GM12878 (cell line): ENCODE measurements around the gene CAP2. TPM values are rescaled to one million over a fixed set of nuclear protein-coding genes. Genes with fewer than 3 reads are reported as not detected.

Source experiments
- CBX5 ChIP-seq: sonication (generic); IDR thresholded peaks from 2 replicates; pipeline ENCODE4 v1.6.1; 2016; ENCODE audit warnings: low read depth, moderate library complexity, mild to moderate bottlenecking, inconsistent platforms
- CHD1 ChIP-seq: IDR thresholded peaks from 2 replicates; pipeline ENCODE4 v1.6.1; 2012; ENCODE audit warnings: low read depth, low read length, improper control_type of control experiment
- CHD4 ChIP-seq: fragments of 200-600 bp; sonication (generic); IDR thresholded peaks from 2 replicates; pipeline ENCODE4 v1.6.1; 2016; ENCODE audit warnings: mild to moderate bottlenecking
- FOXM1 ChIP-seq: IDR thresholded peaks from 2 replicates; pipeline ENCODE4 v1.6.1; 2012; ENCODE audit warnings: low read depth, mild to moderate bottlenecking, inconsistent platforms, low read length, moderate library complexity
- GATAD2B ChIP-seq: fragments of 450-650 bp; conservative IDR thresholded peaks from 2 replicates; pipeline ENCODE4 v1.6.1; 2017; ENCODE audit warnings: low read depth, mild to moderate bottlenecking, moderate library complexity
- JUNB ChIP-seq: IDR thresholded peaks from 2 replicates; pipeline ENCODE4 v1.6.1; 2016; ENCODE audit warnings: antibody characterized with exemption, mild to moderate bottlenecking
- KAT2A ChIP-seq: conservative IDR thresholded peaks from 2 replicates; pipeline ENCODE4 v1.6.1; 2011; ENCODE audit warnings: low read depth, low read length; ENCODE audit not compliant: control insufficient read depth
- MTA2 ChIP-seq: fragments of 450-650 bp; IDR thresholded peaks from 2 replicates; pipeline ENCODE4 v1.6.1; 2016; ENCODE audit warnings: low read depth, mild to moderate bottlenecking, moderate library complexity
- NR2C1 ChIP-seq: fragments of 450-650 bp; IDR thresholded peaks from 2 replicates; pipeline ENCODE4 v1.6.1; 2017; ENCODE audit warnings: antibody characterized with exemption, mild to moderate bottlenecking, moderate library complexity
- POLR2AphosphoS2 ChIP-seq: IDR thresholded peaks from 2 replicates; pipeline ENCODE4 v1.6.1; 2011; ENCODE audit warnings: low read depth, mild to moderate bottlenecking, low read length, improper control_type of control experiment, moderate library complexity
- SPI1 ChIP-seq: IDR thresholded peaks from 2 replicates; pipeline ENCODE4 v1.6.1; 2011; ENCODE audit warnings: low read depth, mild to moderate bottlenecking, low read length, moderate library complexity, borderline replicate concordance; ENCODE audit not compliant: insufficient read depth
- SREBF1 ChIP-seq: IDR thresholded peaks from 2 replicates; pipeline ENCODE4 v1.6.1; 2012; ENCODE audit warnings: mild to moderate bottlenecking, low read length
- TCF7 ChIP-seq: IDR thresholded peaks from 2 replicates; pipeline ENCODE4 v1.6.1; 2014; ENCODE audit warnings: antibody characterized with exemption, borderline replicate concordance
- YBX1 ChIP-seq: fragments of 450-650 bp; IDR thresholded peaks from 2 replicates; pipeline ENCODE4 v1.6.1; 2016; ENCODE audit warnings: antibody characterized with exemption
- ZNF24 ChIP-seq: fragments of 450-650 bp; IDR thresholded peaks from 2 replicates; pipeline ENCODE4 v1.6.1; 2017; ENCODE audit warnings: antibody characterized with exemption, mild to moderate bottlenecking
- polyA plus RNA-seq, 11 experiments: library from polyadenylated mRNA; depleted of rRNA in 4 of 11; unstranded in 6 of 11; stranded (reverse) in 5 of 11; fragments of >200 nt; fragmentation: Nextera tagmentation in 4 of 11; fragmentation: Illumina TruSeq in 1 of 11; extraction: Ambion mirVana in 4 of 11; extraction: Trizol in 1 of 11; gene quantifications; 1 replicate in 1 of 11; 2 replicates in 10 of 11; pipeline versions ENCODE4 v1.2.1 to v1.2.3, GENCODE V29; 2011 to 2016; ENCODE audit warnings: inconsistent platforms in 2 of 11, missing spikeins in 2 of 11, low read depth in 1 of 11
- total RNA-seq, 4 experiments: library from RNA; depleted of rRNA in 3 of 4; stranded (reverse); fragments of >200 nt in 3 of 4; fragmentation: Illumina TruSeq in 1 of 4; extraction: Trizol in 1 of 4; gene quantifications; 2 replicates each; pipeline versions ENCODE4 v1.2.1 to v1.2.3, GENCODE V29; 2013 to 2021
- TF ChIP-seq, protein P1 (sequence below): fragments of 150-350 bp; IDR thresholded peaks from 2 replicates; pipeline ENCODE4 v1.6.1; 2016; ENCODE audit warnings: low read depth, low read length
- TF ChIP-seq, protein P2 (sequence below): IDR thresholded peaks from 2 replicates; pipeline ENCODE4 v1.6.1; 2012; ENCODE audit warnings: low read depth, low read length, improper control_type of control experiment
- TF ChIP-seq, protein P3 (sequence below): fragments of 450-650 bp; conservative IDR thresholded peaks from 2 replicates; pipeline ENCODE4 v1.6.1; 2017; ENCODE audit warnings: mild to moderate bottlenecking, moderate library complexity
- TF ChIP-seq, protein P4 (sequence below): fragments of 450-650 bp; IDR thresholded peaks from 2 replicates; pipeline ENCODE4 v1.6.1; 2017; ENCODE audit warnings: mild to moderate bottlenecking
- TF ChIP-seq, protein P5 (sequence below): IDR thresholded peaks from 2 replicates; pipeline ENCODE4 v1.6.1; 2011; ENCODE audit warnings: mild to moderate bottlenecking, low read depth, low read length, moderate library complexity; ENCODE audit not compliant: insufficient replicate concordance
- TF ChIP-seq, protein P6 (sequence below): fragments of 450-650 bp; IDR thresholded peaks from 2 replicates; pipeline ENCODE4 v1.6.1; 2016; ENCODE audit warnings: mild to moderate bottlenecking

CAP2 gene
- total and polyA plus RNA-seq, 10 of the 15 experiments (the other 5 are each of a cell fraction or from before 2014, with no cell fraction given) = 0.10 to 2.0 (median 0.15) TPM; not detected in 7

DNA sequence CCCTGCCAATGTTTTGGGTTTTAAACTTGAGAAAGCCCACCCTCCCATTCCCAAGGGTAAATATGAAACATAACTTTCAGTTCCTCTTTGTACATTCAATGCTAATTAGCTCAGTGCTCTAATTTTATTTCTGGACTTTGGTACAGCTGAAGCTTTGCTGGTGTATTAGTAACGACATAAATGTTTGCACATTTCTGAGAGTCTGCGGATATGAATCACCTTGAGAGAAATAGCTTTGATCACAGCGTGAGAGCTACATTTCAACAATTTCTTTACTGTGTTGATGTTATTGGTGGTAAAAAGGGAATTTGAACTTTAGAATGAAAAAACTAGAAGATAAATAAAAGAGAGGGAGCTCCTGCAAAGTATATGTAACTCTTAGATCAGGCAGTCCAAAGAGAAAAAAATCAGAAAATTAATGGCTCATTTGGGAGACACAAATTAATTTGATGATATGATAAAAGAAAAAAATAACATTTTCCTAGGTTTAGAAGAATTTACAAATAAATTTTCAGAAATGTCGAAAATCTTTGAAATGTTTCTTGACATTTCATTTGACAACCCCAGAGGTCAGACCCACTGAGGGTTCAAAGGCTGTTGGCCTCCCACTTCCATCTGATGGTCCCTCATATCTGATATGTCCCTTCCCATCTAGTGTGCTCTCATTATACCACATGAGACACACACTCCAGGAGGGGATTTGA, 38.5 kb upstream of the CAP2 start (continued):
- TF ChIP-seq, protein P1, sequence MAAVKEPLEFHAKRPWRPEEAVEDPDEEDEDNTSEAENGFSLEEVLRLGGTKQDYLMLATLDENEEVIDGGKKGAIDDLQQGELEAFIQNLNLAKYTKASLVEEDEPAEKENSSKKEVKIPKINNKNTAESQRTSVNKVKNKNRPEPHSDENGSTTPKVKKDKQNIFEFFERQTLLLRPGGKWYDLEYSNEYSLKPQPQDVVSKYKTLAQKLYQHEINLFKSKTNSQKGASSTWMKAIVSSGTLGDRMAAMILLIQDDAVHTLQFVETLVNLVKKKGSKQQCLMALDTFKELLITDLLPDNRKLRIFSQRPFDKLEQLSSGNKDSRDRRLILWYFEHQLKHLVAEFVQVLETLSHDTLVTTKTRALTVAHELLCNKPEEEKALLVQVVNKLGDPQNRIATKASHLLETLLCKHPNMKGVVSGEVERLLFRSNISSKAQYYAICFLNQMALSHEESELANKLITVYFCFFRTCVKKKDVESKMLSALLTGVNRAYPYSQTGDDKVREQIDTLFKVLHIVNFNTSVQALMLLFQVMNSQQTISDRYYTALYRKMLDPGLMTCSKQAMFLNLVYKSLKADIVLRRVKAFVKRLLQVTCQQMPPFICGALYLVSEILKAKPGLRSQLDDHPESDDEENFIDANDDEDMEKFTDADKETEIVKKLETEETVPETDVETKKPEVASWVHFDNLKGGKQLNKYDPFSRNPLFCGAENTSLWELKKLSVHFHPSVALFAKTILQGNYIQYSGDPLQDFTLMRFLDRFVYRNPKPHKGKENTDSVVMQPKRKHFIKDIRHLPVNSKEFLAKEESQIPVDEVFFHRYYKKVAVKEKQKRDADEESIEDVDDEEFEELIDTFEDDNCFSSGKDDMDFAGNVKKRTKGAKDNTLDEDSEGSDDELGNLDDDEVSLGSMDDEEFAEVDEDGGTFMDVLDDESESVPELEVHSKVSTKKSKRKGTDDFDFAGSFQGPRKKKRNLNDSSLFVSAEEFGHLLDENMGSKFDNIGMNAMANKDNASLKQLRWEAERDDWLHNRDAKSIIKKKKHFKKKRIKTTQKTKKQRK = no peak
- no peak for TF ChIP-seq POLR2AphosphoS2
- TF ChIP-seq FOXM1 = no peak
- TF ChIP-seq, protein P2, sequence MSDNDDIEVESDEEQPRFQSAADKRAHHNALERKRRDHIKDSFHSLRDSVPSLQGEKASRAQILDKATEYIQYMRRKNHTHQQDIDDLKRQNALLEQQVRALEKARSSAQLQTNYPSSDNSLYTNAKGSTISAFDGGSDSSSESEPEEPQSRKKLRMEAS = no peak
- TF ChIP-seq CBX5 = no peak
- TF ChIP-seq MTA2 = peak; percentile 95
- TF ChIP-seq CHD1 = no peak
- 0 out of 2 replicates have a peak, but pooled peaks have one; percentile 47 for TF ChIP-seq GATAD2B
- TF ChIP-seq, protein P3, sequence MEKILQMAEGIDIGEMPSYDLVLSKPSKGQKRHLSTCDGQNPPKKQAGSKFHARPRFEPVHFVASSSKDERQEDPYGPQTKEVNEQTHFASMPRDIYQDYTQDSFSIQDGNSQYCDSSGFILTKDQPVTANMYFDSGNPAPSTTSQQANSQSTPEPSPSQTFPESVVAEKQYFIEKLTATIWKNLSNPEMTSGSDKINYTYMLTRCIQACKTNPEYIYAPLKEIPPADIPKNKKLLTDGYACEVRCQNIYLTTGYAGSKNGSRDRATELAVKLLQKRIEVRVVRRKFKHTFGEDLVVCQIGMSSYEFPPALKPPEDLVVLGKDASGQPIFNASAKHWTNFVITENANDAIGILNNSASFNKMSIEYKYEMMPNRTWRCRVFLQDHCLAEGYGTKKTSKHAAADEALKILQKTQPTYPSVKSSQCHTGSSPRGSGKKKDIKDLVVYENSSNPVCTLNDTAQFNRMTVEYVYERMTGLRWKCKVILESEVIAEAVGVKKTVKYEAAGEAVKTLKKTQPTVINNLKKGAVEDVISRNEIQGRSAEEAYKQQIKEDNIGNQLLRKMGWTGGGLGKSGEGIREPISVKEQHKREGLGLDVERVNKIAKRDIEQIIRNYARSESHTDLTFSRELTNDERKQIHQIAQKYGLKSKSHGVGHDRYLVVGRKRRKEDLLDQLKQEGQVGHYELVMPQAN = 0 out of 2 replicates have a peak, but pooled peaks have one; percentile 15
- no peak for TF ChIP-seq TCF7
- TF ChIP-seq, protein P4, sequence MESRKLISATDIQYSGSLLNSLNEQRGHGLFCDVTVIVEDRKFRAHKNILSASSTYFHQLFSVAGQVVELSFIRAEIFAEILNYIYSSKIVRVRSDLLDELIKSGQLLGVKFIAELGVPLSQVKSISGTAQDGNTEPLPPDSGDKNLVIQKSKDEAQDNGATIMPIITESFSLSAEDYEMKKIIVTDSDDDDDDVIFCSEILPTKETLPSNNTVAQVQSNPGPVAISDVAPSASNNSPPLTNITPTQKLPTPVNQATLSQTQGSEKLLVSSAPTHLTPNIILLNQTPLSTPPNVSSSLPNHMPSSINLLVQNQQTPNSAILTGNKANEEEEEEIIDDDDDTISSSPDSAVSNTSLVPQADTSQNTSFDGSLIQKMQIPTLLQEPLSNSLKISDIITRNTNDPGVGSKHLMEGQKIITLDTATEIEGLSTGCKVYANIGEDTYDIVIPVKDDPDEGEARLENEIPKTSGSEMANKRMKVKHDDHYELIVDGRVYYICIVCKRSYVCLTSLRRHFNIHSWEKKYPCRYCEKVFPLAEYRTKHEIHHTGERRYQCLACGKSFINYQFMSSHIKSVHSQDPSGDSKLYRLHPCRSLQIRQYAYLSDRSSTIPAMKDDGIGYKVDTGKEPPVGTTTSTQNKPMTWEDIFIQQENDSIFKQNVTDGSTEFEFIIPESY = no peak
- TF ChIP-seq NR2C1 = no peak
- no peak for TF ChIP-seq YBX1
- TF ChIP-seq JUNB = no peak
- TF ChIP-seq, protein P5, sequence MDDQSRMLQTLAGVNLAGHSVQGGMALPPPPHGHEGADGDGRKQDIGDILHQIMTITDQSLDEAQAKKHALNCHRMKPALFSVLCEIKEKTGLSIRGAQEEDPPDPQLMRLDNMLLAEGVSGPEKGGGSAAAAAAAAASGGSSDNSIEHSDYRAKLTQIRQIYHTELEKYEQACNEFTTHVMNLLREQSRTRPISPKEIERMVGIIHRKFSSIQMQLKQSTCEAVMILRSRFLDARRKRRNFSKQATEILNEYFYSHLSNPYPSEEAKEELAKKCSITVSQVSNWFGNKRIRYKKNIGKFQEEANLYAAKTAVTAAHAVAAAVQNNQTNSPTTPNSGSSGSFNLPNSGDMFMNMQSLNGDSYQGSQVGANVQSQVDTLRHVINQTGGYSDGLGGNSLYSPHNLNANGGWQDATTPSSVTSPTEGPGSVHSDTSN = no peak
- no peak for TF ChIP-seq SREBF1
- peak; percentile 71; the same call in 1 of the 2 replicates for TF ChIP-seq SPI1
- no peak for TF ChIP-seq KAT2A
- no peak for TF ChIP-seq CHD4
- TF ChIP-seq, protein P6, sequence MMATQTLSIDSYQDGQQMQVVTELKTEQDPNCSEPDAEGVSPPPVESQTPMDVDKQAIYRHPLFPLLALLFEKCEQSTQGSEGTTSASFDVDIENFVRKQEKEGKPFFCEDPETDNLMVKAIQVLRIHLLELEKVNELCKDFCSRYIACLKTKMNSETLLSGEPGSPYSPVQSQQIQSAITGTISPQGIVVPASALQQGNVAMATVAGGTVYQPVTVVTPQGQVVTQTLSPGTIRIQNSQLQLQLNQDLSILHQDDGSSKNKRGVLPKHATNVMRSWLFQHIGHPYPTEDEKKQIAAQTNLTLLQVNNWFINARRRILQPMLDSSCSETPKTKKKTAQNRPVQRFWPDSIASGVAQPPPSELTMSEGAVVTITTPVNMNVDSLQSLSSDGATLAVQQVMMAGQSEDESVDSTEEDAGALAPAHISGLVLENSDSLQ = no peak
- TF ChIP-seq ZNF24 = peak; percentile 75
